ENCODE data around the gene PPP1R3A. TPM values are rescaled to one million over a fixed set of nuclear protein-coding genes. Genes with fewer than 3 reads are reported as not detected.

Gene PPP1R3A
- total RNA-seq: not detected in 2 replicates

DNA sequence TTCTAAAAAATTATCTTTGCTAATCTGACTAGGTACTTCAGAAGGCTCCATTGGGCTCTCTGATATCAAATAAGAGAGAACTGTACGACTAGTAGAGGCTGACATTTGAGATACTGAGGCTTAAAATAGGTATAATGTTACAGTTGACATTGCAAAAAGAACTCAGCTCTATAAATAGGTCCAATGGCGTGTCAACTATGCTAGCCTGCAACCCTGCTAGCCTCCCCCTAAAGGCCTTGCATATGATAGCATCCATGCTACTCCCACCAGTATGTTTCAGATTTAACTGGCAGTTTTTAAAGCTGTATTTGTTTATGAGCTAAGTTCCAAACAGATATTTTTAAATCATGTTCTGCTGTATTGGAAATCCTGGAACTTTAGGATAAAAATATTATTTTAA is at the start of gene PPP1R3A:
TSS of gene PPP1R3A (minus strand) at position 64 of the 400 bp plus-strand sequence. CDS start at position 51, 13 bp downstream.

Measured in smooth muscle cell of the pulmonary artery (primary cell).